H1 (cell line): ENCODE data around the gene SF3A2.

Experiments
- BRCA1 ChIP-seq: IDR thresholded peaks from 2 replicates; pipeline ENCODE4 v1.6.1; 2012; ENCODE audit warnings: low read depth, low read length, improper control_type of control experiment
- HDAC6 ChIP-seq: IDR thresholded peaks from one replicate; pipeline ENCODE4 v1.7.1; 2012; ENCODE audit warnings: low read depth, mild to moderate bottlenecking, inconsistent platforms, low read length, moderate library complexity
- NANOG ChIP-seq: IDR thresholded peaks from 2 replicates; pipeline ENCODE4 v1.6.1; 2011; ENCODE audit warnings: low read length, low read depth, mild to moderate bottlenecking, inconsistent platforms; ENCODE audit not compliant: insufficient read depth, poor library complexity, severe bottlenecking
- POLR2A ChIP-seq, 2 experiments: IDR thresholded peaks; 1 replicate in 1 of 2; 2 replicates in 1 of 2; pipeline ENCODE4 v1.6.1; 2011; ENCODE audit warnings: low read depth in 2 of 2, low read length in 2 of 2, mild to moderate bottlenecking in 2 of 2; ENCODE audit errors: control extremely low read depth in 1 of 2
- POLR2AphosphoS5 ChIP-seq: IDR thresholded peaks from 2 replicates; pipeline ENCODE4 v1.6.1; 2011; ENCODE audit warnings: low read depth, low read length
- RNF2 ChIP-seq: fragments of 200-900, 300-1000 bp; sonication (generic); IDR thresholded peaks from 2 replicates; pipeline ENCODE4 v1.7.1; 2016; ENCODE audit warnings: borderline replicate concordance, low read depth, mild to moderate bottlenecking, antibody characterized with exemption, low read length; ENCODE audit not compliant: poor library complexity, severe bottlenecking; ENCODE audit errors: missing control alignments
- TEAD4 ChIP-seq: IDR thresholded peaks from 2 replicates; pipeline ENCODE4 v1.6.1; 2012; ENCODE audit warnings: low read depth, low read length, inconsistent platforms, mixed read lengths
- ZNF274 ChIP-seq: IDR thresholded peaks from 2 replicates; pipeline ENCODE4 v1.7.0; 2012; ENCODE audit warnings: low read length, borderline replicate concordance; ENCODE audit errors: extremely low read depth
- TF ChIP-seq, protein P1 (sequence below), 3 experiments: IDR thresholded peaks; 1 replicate in 2 of 3; 2 replicates in 1 of 3; pipeline versions ENCODE4 v1.5.1 to v1.6.1; 2011; ENCODE audit warnings: low read length in 3 of 3, mild to moderate bottlenecking in 3 of 3, inconsistent platforms in 2 of 3, low read depth in 1 of 3, moderate library complexity in 1 of 3; ENCODE audit not compliant: insufficient read depth in 1 of 3; ENCODE audit errors: control extremely low read depth in 1 of 3

DNA sequence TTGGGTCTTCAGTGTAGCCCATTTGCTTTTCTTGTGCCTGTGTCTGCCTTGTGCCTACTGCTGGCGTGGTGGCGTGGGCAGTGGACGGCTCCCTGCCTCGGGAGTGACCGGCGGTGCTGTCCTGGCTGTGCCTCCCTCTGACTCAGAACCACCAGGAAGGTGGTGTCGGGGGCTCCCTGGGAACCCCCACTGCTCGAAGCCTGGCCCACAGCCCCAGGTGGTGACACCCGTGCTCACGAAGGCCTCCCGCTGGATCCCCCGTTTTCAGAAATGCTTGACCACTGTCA is 7.4 kb downstream of the SF3A2 start:
- TF ChIP-seq, protein P1, sequence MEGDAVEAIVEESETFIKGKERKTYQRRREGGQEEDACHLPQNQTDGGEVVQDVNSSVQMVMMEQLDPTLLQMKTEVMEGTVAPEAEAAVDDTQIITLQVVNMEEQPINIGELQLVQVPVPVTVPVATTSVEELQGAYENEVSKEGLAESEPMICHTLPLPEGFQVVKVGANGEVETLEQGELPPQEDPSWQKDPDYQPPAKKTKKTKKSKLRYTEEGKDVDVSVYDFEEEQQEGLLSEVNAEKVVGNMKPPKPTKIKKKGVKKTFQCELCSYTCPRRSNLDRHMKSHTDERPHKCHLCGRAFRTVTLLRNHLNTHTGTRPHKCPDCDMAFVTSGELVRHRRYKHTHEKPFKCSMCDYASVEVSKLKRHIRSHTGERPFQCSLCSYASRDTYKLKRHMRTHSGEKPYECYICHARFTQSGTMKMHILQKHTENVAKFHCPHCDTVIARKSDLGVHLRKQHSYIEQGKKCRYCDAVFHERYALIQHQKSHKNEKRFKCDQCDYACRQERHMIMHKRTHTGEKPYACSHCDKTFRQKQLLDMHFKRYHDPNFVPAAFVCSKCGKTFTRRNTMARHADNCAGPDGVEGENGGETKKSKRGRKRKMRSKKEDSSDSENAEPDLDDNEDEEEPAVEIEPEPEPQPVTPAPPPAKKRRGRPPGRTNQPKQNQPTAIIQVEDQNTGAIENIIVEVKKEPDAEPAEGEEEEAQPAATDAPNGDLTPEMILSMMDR (IDR thresholded peaks at IDR 0.05; ENCODE audit: control extremely low read depth in 1 of 3, insufficient read depth in 1 of 3, low read depth in 1 of 3, low read length in 3 of 3) = no peak
- TF ChIP-seq NANOG = no peak
- TF ChIP-seq BRCA1 = no peak
- no peak for TF ChIP-seq TEAD4
- TF ChIP-seq POLR2A (IDR thresholded peaks at IDR 0.05; ENCODE audit: control extremely low read depth in 1 of 2, low read depth in 2 of 2, low read length in 2 of 2) = no peak
- TF ChIP-seq HDAC6 = no peak
- no peak for TF ChIP-seq RNF2
- no peak for TF ChIP-seq ZNF274
- TF ChIP-seq POLR2AphosphoS5 = no peak
